SU-DHL-6 (cell line): ENCODE data around the gene UGT3A1.

Experiments used
- H2AFZ ChIP-seq: fragments of 200-600 bp; sonication (generic); 2 replicates; pipeline ENCODE4 v1.6.1; 2014; ENCODE audit warnings: low read depth, mild to moderate bottlenecking, moderate library complexity, mixed read lengths, antibody characterized with exemption, low read length; ENCODE audit not compliant: severe bottlenecking
- H3F3A ChIP-seq: fragments of 200-600 bp; shearing (Covaris generic); 2 replicates; pipeline ENCODE4 v1.6.0; 2016; ENCODE audit warnings: antibody characterized with exemption, mild to moderate bottlenecking; ENCODE audit not compliant: insufficient read depth
- H3K27ac ChIP-seq: fragments of 200-600 bp; sonication (generic); 2 replicates; pipeline ENCODE4 v1.5.1; 2016; ENCODE audit warnings: low read depth, mild to moderate bottlenecking, low read length, moderate library complexity, mixed read lengths
- H3K27me3 ChIP-seq: fragments of 200-600 bp; sonication (generic), shearing (Covaris generic); 2 replicates; pipeline ENCODE4 v1.6.0; 2014; ENCODE audit warnings: mild to moderate bottlenecking, low read length
- H3K36me3 ChIP-seq: fragments of 200-600 bp; sonication (generic); 2 replicates; pipeline ENCODE4 v1.6.1; 2014; ENCODE audit warnings: mild to moderate bottlenecking, low read length, mixed read lengths
- H3K4me2 ChIP-seq: fragments of 300-600, 200-600 bp; shearing (Covaris generic), sonication (generic); 2 replicates; pipeline ENCODE4 v1.6.0; 2014; ENCODE audit warnings: low read length, low read depth, mild to moderate bottlenecking; ENCODE audit not compliant: poor library complexity, severe bottlenecking
- H3K4me3 ChIP-seq: fragments of 200-600 bp; sonication (generic); 2 replicates; pipeline ENCODE4 v1.5.1; 2014; ENCODE audit warnings: antibody characterized with exemption, low read length, mild to moderate bottlenecking, mixed read lengths; ENCODE audit not compliant: insufficient read depth, poor library complexity, severe bottlenecking
- H3K79me2 ChIP-seq: fragments of 200-600 bp; sonication (generic); 2 replicates; pipeline ENCODE4 v1.6.1; 2014; ENCODE audit warnings: mild to moderate bottlenecking, low read length, moderate library complexity; ENCODE audit not compliant: insufficient read depth
- H3K9ac ChIP-seq: fragments of 200-600 bp; sonication (generic); 2 replicates; pipeline ENCODE4 v1.7.0; 2014; ENCODE audit warnings: mild to moderate bottlenecking, low read length
- H3K9me2 ChIP-seq: fragments of 200-600 bp; sonication (generic); replicated peaks from 2 replicates; pipeline ENCODE4 v1.6.1; 2014; ENCODE audit warnings: low read length; ENCODE audit not compliant: insufficient read depth
- H3K9me3 ChIP-seq: fragments of 200-600 bp; sonication (generic); 2 replicates; pipeline ENCODE4 v1.6.1; 2014; ENCODE audit warnings: low read length, mixed read lengths; ENCODE audit not compliant: insufficient read depth
- H4K20me1 ChIP-seq: fragments of 200-600 bp; sonication (generic); 2 replicates; pipeline ENCODE4 v1.6.1; 2014; ENCODE audit warnings: low read depth, mild to moderate bottlenecking, antibody characterized with exemption, low read length, moderate library complexity, mixed read lengths
- CTCF ChIP-seq: fragments of 200-600 bp; sonication (generic); IDR thresholded peaks from one replicate; pipeline ENCODE4 v1.5.1; 2017; ENCODE audit warnings: antibody characterized with exemption, mild to moderate bottlenecking, low read length, moderate library complexity; ENCODE audit not compliant: insufficient read depth, poor library complexity, severe bottlenecking
- EZH2phosphoT487 ChIP-seq: fragments of 200-600 bp; sonication (generic), shearing (Covaris generic); conservative IDR thresholded peaks from 2 replicates; pipeline ENCODE4 v1.6.1; 2018; ENCODE audit warnings: mild to moderate bottlenecking, antibody characterized with exemption, low read length, moderate library complexity, mixed read lengths

UGT3A1 gene

DNA sequence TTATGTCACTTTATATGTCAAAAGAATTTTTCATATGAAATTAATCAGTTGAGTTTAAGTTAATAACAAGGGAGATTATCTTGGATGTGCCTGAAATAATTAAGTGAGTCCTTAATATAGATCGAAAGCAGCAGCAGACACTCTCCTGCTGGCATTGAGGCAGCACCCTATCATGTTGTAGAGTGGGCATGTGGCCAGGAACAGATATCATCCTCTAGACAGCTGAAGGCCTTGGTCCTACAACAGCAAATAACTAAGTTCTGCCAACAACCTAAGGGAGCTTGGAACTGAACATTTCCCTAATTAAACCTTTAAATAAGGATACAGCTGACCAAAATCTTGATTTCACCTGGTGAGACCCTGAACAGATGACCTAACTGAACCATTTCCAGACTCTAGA lies 25.8 kb upstream of the UGT3A1 start:
- no peaks in the 10 kb centered on the region for H3K27me3 ChIP-seq
- H3K36me3 ChIP-seq = no peaks in the 10 kb centered on the region
- no peak overlapping the region for H2AFZ ChIP-seq
- H4K20me1 ChIP-seq = no peaks in the 10 kb centered on the region
- H3K9me2 ChIP-seq = no peaks in the 10 kb centered on the region
- no peaks in the 10 kb centered on the region for H3K79me2 ChIP-seq
- no peak overlapping the region for H3K27ac ChIP-seq
- H3K9ac ChIP-seq = no peak overlapping the region
- H3K4me3 ChIP-seq = no peak overlapping the region
- H3K4me2 ChIP-seq = no peak overlapping the region
- no peaks in the 10 kb centered on the region for H3F3A ChIP-seq
- peaks cover 12% of the 10 kb centered on the region; the same call in 1 of the 2 replicates for H3K9me3 ChIP-seq
- TF ChIP-seq CTCF = no peak
- TF ChIP-seq EZH2phosphoT487 = no peak

- H3K4me2 ChIP-seq = no peak overlapping the region
- H3K27ac ChIP-seq = no peak overlapping the region
- H3K36me3 ChIP-seq = no peaks in the 10 kb centered on the region
- no peak overlapping the region for H3K9ac ChIP-seq
- H3K9me2 ChIP-seq = no peaks in the 10 kb centered on the region
- no peaks in the 10 kb centered on the region for H3K79me2 ChIP-seq
- H4K20me1 ChIP-seq = no peaks in the 10 kb centered on the region
- H3F3A ChIP-seq = no peaks in the 10 kb centered on the region
- H3K4me3 ChIP-seq = no peak overlapping the region
- TF ChIP-seq EZH2phosphoT487 (no peak), CTCF (no peak)
- no peaks in the 10 kb centered on the region for H3K27me3 ChIP-seq
- H3K9me3 ChIP-seq = peaks cover 18% of the 10 kb centered on the region; the same call in 1 of the 2 replicates
- H2AFZ ChIP-seq = no peak overlapping the region
Measured at GRCh38 chr5:36013182-36013581, 22.0 kb upstream of the UGT3A1 start.

- Histone ChIP-seq H3F3A (no peaks in the 10 kb centered on the region), H3K27me3 (no peaks in the 10 kb centered on the region), H3K9me2 (no peaks in the 10 kb centered on the region), H4K20me1 (no peaks in the 10 kb centered on the region), H2AFZ (no peak overlapping the region), H3K9ac (no peak overlapping the region), H3K9me3 (peaks cover 18% of the 10 kb centered on the region; the same call in 1 of the 2 replicates), H3K27ac (no peak overlapping the region), H3K79me2 (no peaks in the 10 kb centered on the region), H3K4me2 (no peak overlapping the region), H3K4me3 (no peak overlapping the region), H3K36me3 (no peaks in the 10 kb centered on the region)
- no peak for TF ChIP-seq CTCF
- TF ChIP-seq EZH2phosphoT487 = no peak
Measured at GRCh38 chr5:36009698-36010097, 18.5 kb upstream of the UGT3A1 start.

GRCh38 chr5:36007366-36007765 lies 16.2 kb upstream of the UGT3A1 start:
- H3K9me2 ChIP-seq = no peaks in the 10 kb centered on the region
- H3K9me3 ChIP-seq = peaks cover 5% of the 10 kb centered on the region; the same call in 1 of the 2 replicates
- H3K79me2 ChIP-seq = no peaks in the 10 kb centered on the region
- no peak overlapping the region for H3K27ac ChIP-seq
- H3K9ac ChIP-seq = no peak overlapping the region
- H3K4me3 ChIP-seq = no peak overlapping the region
- H3K36me3 ChIP-seq = no peaks in the 10 kb centered on the region
- H4K20me1 ChIP-seq = no peaks in the 10 kb centered on the region
- no peaks in the 10 kb centered on the region for H3F3A ChIP-seq
- no peaks in the 10 kb centered on the region for H3K27me3 ChIP-seq
- H2AFZ ChIP-seq = no peak overlapping the region
- H3K4me2 ChIP-seq = no peak overlapping the region
- TF ChIP-seq EZH2phosphoT487 (no peak), CTCF (no peak)
